ENCODE results near the gene MBD3.
"Not testable (repeated sequence)": the region's sequence is repeated elsewhere in the genome, so short reads cannot be mapped to it uniquely, and the experiment has no call there.

The MBD3 gene

GRCh38 chr19:1539749-1540148 lies 52.9 kb downstream of the MBD3 start:
- not testable (repeated sequence) for DNase-seq (ENCODE audit: low read depth)

GRCh38 chr19:1538978-1539377 lies 53.7 kb downstream of the MBD3 start:
- DNase-seq (ENCODE audit: low read depth) = no peak

- not testable (repeated sequence) for DNase-seq (ENCODE audit: low read depth)
Measured at GRCh38 chr19:1535699-1536098, 57.0 kb downstream of the MBD3 start.

DNA sequence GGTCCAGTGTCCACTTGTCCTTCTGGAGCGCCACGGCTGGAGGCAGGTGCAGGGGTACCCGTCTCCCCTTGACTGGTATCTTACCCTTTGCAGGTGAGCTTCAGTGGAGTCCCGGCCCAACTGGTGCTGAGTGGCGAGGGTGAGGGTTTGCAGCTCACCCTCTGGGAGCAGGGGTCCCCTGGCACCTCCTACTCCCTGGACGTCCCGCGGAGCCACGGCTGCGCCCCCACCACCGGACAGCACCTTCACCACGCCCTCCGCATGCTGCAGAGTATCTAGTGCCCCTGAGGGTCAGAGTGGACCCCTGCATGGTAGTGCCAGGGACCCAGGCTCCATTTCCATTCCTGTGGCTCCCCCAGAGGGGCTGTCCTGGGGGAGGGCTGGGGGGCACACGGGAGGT lies 57.7 kb downstream of the MBD3 start:
- DNase-seq (ENCODE audit: low read depth) = no peak

- no peak for DNase-seq (ENCODE audit: low read depth)
Measured at GRCh38 chr19:1533510-1534150, 59.0 kb downstream of the MBD3 start.

- no peak for DNase-seq (ENCODE audit: low read depth)
Measured at GRCh38 chr19:1532003-1532402, 60.7 kb downstream of the MBD3 start.

DNA sequence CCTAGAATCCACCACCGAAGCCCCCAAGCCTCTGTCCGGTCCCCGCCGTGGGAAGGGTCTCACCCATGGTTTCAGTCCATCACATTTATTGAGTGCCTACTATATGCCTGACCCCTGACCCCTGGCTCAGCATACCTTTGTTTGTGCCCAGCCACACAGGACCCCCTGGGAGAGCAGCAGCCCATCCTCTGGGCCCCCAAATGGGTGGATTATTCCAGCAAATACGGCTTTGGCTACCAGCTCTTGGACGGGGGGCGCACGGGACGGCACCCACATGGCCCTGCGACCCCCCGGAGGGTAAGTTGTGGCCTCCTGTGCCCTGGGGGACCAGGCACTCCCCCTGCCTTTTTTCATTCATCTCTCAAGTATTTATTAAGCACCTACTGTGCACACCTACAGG lies 61.1 kb downstream of the MBD3 start:
- DNase-seq (ENCODE audit: low read depth) = no peak

DNA sequence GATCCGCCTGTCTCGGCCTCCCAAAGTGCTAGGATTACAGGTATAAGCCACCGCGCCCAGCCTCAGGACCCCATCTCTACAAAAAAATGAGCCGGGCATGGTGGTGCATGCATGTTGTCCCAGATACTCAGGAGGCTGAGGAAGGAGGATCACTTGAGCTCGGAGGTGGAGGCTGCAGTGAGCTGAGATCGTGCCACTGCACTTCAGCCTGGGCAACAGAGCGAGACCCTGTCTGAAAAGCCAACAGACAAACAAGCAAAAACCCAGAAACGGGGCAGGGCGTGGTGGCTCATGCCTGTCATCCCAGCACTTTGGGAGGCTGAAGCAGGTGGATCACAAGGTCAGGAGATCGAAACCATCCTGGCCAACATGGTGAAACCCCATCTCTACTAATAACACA lies 61.8 kb downstream of the MBD3 start:
- not testable (repeated sequence) for DNase-seq (ENCODE audit: low read depth)

DNA sequence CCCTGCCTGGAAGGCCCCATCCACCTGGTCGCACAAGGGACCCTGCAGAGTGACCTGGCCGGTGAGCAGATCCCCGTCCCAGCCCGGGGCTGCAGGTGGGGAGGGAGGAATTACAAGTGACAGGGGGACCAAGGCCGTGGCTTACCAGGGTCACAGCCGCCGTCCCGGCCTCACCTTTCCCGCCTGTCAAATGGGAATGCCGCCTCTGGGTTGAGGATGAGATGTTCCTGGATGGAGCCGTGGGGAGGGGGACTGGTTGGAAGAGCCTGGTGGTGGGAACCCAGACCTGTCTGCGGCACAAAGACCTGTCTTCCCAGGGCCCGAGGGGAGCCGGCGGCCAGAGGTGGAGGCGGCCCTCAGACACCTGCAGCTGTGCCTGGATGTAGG lies 63.2 kb downstream of the MBD3 start:
- DNase-seq (ENCODE audit: low read depth) = no peak

- DNase-seq (ENCODE audit: low read depth) = no peak
Measured at GRCh38 chr19:1528596-1529429, 63.9 kb downstream of the MBD3 start.

- DNase-seq (ENCODE audit: low read depth) = no peak
Measured at GRCh38 chr19:1527650-1528309, 64.9 kb downstream of the MBD3 start.

DNA sequence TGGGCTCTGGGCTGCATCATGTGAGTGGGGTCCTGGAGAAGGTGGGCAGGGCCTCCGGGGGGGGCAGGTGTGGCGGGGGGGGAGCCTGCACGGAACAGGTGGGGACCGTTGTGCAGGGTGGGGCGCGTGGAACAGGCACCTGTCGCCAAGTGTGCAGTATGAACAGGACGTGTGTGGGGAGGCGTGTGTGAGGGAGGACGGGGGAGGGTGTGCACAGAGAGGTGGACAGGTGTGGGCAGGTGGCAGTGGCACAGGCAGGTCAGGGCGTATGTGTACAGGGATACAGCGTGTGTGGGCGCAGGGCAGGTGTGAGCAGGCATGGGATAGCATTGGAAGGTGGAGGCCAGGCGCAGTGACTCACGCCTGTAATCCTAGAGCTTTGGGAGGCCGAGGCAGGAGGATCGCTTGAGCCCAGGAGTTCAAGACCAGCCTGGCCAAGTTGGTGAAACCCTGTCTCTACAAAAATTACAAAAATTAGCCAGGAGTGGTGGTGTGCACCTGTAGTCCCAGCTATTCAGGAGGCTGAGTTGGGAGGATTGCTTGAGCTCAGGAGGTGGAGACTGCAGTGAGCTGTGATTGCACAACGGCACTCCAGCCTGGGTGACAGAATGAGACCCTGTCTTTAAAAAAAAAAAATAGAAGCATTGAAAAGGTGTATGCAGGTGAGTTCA lies 65.6 kb downstream of the MBD3 start:
- DNase-seq (ENCODE audit: low read depth) = no peak

GRCh38 chr19:1526066-1526778 lies 66.4 kb downstream of the MBD3 start:
- no peak for DNase-seq (ENCODE audit: low read depth)

DNA sequence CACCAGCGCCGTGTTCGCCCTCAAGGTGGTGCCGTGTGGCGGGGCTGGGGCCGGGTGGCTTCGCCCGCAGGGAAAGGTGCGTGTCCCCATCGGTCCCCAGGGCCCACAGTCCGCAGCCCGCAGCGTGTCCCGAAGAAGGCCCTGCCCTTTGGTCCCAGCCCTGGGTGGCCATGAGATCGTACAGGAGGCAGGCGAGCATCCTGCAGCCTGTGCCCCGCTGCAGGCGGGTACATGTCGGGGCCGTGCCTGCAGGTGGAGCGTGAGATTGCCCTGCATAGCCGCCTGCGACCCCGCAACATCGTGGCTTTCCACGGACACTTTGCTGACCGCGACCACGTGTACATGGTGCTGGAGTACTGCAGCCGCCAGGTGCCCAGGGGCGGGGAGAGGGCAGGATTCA lies 67.3 kb downstream of the MBD3 start:
- DNase-seq (ENCODE audit: low read depth) = no peak

DNA sequence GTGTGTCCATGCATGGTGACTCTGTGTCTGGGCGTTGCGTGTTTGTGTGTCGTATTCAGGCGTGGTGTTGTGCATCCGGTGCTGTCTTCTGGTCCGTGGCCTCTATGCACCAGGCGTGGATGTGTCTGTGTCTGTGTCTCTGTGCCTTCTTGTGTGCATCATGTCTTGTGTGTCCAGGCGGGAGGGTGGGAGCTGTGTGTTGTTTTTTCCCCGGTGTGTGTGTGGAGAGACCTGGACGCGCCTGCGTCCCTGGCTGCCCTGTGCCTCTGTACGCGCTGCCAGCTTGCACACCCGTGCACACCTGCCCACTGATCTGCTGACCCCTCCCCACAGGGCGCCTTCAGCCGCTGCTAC lies 67.7 kb downstream of the MBD3 start:
- no peak for DNase-seq (ENCODE audit: low read depth)

DNA sequence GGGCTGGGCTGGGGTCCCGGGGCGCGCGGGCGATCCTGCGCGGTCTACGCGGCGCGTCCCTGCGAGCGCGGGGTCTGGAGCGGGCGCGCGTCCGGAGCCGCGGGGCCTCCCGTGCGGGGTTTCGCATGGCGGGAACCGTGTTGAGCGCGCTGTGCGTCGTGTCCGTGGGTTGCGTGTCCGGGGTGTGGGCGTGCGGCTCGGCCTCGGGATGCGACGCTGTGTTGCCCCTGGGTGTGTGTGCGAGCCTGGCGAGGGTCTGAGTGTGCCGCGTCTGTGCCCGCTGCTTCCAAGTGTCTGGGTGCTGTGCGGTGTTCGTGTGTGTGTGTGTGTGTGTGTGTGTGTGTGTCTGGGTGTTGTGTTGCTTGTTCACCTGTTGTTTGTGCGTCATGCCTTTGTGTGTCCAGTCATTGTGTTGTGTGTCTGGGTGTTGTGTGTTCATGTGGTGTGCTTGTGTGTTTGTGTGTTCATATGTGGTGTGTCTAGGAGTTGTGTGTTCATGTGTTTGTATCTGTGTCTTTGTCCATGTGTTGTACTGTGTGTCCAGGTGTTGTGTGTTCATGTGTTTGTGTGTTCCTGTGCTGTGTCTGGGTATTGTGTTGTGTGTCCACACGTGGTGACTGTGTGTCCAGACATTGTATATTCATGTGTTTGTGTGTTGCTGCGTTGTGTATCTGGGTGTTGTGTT lies 68.2 kb downstream of the MBD3 start:
- no peak for DNase-seq (ENCODE audit: low read depth)

Data from ELR (cell line).